GM12878 (cell line): ENCODE results near the gene AMER2.

Experiments used
- CTCF ChIP-seq, 3 experiments: IDR thresholded peaks in 2 of 3; conservative IDR thresholded peaks in 1 of 3; 2 replicates each; pipeline ENCODE4 v1.5.1; 2011; ENCODE audit warnings: low read depth in 3 of 3, low read length in 3 of 3, mild to moderate bottlenecking in 3 of 3, control low read depth in 2 of 3, moderate library complexity in 2 of 3, inconsistent platforms in 1 of 3, mixed read lengths in 1 of 3; ENCODE audit not compliant: control insufficient read depth in 2 of 3, insufficient read depth in 1 of 3; ENCODE audit errors: extremely low read depth in 1 of 3
- JUND ChIP-seq: IDR thresholded peaks from 2 replicates; pipeline ENCODE4 v1.6.1; 2012; ENCODE audit warnings: low read depth, mild to moderate bottlenecking, low read length, improper control_type of control experiment, moderate library complexity
- KDM1A ChIP-seq: fragments of 200-600 bp; sonication (generic); IDR thresholded peaks from 2 replicates; pipeline ENCODE4 v1.6.1; 2016; ENCODE audit warnings: borderline replicate concordance
- SP1 ChIP-seq: IDR thresholded peaks from one replicate; pipeline ENCODE4 v1.6.1; 2011; ENCODE audit warnings: low read depth, low read length

GRCh38 chr13:25214491-25215252 lies 42.6 kb upstream of the AMER2 start:
- no peak for TF ChIP-seq CTCF (IDR thresholded peaks at IDR 0.05 in 2 of 3, conservative IDR thresholded peaks at IDR 0.05 in 1 of 3; ENCODE audit: control insufficient read depth in 2 of 3, extremely low read depth in 1 of 3, insufficient read depth in 1 of 3, low read depth in 3 of 3, low read length in 3 of 3)
- TF ChIP-seq KDM1A, result no peak
- TF ChIP-seq JUND, result no peak
- no peak for TF ChIP-seq SP1
